HG03439 (cell line): Measurements from ENCODE around the gene MPDU1.

Experiments
- ATAC-seq: cut with Tn5 transposase; IDR thresholded peaks from one replicate; pipeline ENCODE4 v1.9.1; 2021; ENCODE audit warnings: mild to moderate bottlenecking, moderate library complexity; ENCODE audit not compliant: unreplicated experiment

MPDU1 gene

DNA sequence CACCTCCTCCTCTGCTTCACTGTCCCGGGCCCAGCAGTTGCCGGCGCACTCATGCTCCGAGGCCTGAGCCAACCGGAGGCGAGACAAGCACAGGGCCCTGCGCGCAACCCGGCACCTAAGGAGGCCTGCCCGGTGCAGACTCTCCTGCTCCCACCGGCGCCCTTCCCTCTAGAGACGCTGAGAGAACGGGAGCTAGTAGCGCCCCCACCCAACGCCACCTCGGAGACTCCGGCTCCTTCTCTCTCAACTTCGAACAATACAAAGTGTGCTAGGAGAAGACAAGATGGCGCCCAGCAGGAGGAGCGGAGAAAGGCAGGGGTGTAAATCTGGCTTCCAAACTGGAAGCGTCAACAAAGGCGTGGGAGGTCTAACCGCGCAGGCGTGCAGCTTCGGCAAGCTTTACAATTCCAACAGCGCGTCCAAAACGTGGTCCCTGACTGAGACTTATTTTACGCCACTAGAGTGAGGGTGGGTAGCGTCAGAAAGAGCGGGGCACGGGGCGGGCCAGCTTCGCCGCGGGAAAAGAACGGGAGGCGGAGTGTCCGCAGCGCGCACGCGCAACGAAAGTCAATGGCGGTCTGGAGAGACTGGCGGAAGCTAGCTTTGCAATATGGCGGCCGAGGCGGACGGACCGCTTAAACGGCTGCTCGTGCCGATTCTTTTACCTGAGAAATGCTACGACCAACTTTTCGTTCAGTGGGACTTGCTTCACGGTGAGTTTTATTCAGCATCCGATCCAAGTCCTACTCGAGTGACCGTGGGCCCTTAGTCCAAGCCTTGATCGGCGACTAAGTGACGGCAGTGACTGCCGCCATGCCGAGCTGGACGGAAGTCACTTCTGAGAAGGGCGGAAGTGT lies at the start of gene MPDU1:
Gene MPDU1, plus strand, starts transcription at position 600 of the 857 bp plus-strand sequence. Its CDS starts 11 bp downstream, at position 611.
- ATAC-seq: peak; percentile 67

DNA sequence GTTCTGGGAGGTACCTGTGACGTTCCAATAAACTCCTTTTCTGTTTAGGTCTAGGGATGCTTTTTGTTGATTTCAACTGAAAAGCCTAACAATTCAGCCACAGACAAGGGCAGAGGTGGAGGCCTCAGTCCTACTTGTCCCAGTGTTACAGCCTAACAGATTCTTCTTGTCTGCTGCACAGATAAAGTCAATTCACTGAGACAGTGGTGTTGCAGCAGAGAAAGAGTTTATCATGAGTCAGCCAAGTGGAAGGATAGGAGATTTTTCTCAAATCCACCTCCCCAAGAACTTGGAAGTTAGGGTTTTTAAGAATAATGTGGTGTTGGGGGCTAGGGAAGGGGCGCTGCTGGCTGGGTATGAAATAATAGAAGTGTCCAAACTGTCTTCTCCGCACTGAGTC lies 45.6 kb upstream of the MPDU1 start:
- no peak for ATAC-seq

DNA sequence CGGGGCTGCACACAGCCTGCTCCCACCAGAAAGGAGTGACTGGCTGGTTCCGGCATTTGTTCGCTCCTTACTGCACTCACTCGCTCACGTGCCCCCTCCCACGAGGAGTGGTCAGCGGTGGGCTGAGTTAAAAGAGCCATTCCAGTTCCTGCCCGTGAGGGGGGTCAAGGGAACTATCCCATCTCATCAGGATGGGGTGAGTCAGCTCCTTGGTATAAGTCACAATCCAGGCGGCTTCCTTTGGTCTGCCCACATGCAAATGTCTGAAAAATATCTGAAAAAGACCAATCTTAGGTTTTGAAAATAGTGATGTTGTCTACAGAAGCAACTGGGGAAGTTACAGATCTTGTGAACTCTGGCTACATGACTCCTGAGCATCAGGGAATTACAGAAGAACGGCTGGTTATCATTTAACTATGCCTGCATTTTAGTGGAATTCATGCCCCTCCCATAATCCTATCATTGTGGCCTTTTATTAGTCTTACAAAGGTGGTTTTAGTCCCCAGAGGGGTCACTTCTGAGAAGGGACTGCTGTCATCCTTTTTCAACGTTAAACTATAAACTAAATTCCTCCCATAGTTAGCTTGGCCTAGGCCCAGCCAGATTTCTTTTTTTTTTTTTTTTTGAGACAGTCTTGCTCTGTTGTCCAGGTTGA lies 44.6 kb upstream of the MPDU1 start:
- ATAC-seq: no peak

DNA sequence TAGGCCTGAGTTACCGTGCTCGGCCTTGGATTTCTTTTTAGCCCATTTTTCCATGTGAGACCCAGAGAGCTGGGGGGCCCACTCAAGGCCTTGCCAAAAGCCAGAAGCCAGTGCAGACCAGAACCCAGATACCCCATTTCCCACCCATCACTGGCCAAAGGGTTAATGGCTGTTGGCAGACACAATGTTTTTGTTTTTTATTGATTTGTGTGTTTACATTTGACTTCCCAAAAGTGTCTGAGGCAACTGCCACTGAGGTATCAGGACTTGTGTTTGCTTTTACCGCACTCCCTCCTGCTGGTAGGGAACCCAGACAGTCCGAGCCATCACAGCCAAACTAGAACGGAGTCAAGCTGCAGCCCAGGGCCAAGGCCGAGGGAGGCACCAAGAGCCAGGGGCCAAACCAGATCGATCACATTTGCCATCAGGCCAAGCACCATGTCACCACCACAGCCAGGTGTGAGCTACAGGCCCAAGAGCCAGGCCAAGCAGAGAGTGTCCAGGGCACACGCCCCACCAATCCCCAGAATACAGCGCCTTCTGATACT lies 42.5 kb upstream of the MPDU1 start:
- ATAC-seq: no peak

DNA sequence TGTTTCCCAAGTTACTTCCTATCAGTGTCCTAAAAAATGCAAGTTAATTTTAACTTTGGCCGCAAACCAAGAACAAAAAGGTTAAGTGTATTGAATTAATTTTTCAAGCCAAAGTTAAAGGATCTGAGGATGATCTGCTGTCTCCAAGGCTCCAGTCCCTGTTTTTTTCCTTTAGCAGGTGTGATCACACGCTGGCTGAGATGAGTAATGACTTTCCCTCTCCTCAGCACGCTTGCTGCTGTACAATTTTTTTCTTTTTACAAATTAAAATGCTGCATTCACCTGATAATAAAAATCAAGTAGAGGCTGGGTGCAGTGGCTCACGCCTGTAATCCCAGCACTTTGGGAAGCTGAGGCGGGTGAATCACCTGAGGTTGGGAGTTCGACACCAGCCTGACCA lies 38.7 kb upstream of the MPDU1 start:
- no peak for ATAC-seq

DNA sequence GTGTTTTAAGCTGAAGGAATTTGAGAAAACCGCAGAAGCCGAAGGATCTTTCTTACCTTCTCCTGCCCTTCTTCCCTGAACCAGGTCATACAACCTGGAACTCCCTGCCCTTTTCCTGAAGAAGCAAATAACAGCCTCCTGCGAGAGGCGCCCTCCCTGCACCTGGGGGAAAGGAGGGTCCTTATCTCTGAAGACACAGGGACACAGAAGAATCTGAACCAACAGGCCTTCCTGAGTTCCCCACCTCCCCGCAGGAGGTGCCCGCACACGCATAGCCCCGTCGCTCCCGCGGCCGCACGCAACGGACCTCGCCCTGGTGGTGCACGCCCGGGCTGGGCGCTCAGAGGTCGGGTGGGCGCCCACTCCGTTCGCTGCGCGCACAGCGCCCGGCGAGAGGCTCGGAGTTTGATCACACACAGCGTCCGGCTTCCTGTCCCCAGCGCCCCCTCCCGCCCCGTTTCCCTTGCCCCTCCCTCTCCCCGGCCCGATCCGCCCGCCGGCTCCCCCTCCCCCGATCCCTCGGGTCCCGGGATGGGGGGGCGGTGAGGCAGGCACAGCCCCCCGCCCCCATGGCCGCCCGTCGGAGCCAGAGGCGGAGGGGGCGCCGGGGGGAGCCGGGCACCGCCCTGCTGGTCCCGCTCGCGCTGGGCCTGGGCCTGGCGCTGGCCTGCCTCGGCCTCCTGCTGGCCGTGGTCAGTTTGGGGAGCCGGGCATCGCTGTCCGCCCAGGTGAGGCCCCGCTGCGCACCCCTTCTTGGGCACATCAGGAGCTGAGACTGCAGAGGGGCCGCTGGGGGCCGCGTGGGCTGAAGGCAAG lies 34.9 kb upstream of the MPDU1 start, which contains the start of gene TNFSF12:
Gene TNFSF12, plus strand, starts transcription at position 474 of the 816 bp plus-strand sequence. Its CDS starts 96 bp downstream, at position 570.
- ATAC-seq: no peak

DNA sequence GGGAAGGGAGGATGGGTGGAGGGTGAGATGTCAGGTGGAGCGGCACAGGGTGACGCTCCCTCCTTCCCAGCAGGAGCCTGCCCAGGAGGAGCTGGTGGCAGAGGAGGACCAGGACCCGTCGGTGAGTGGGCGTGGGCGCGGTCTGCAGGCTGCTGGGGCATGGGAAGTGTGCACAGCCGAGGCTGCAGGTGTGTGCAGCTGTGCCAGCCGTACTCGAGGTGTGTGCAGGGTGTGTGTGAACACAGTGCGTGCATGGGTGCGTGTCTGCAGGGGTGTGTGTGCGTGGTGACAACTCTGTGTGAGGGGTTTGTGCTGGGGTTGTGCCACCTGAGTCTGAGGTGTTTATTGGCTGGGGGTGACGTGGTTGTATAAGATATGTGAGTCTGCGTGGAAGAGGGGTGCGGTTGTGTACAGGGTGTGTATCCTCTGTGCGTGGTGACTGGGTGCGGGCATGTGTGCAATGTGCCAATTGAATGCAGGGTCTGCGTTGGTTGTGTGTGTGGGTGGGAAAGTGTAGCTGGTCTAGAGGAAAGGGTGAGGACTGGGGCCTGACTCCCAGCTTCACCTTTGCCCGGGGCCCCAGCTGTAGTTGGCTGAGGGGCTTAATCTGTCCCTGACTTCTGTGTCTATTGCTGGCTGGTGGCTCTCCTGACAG lies 34.1 kb upstream of the MPDU1 start:
- ATAC-seq: no peak

DNA sequence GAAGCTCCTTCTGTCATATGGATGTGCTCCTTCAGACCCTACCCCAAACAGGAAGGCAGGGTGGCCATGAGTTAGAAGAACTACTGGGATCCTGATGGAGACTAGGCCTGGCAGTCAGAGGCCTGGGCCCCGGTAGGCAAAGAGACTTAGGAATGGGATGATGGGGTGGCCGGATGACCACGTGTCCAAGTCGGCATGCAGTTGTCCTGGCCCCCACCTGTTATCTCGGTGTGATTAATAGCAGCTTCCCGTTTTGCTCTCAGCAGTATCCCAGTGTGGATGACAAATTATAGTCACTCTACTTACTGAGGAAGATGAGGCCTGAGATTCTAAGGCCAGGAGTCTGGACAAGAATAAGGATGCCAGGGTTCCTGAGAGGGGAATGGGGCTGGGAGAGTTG lies 33.3 kb upstream of the MPDU1 start:
- ATAC-seq: no peak

DNA sequence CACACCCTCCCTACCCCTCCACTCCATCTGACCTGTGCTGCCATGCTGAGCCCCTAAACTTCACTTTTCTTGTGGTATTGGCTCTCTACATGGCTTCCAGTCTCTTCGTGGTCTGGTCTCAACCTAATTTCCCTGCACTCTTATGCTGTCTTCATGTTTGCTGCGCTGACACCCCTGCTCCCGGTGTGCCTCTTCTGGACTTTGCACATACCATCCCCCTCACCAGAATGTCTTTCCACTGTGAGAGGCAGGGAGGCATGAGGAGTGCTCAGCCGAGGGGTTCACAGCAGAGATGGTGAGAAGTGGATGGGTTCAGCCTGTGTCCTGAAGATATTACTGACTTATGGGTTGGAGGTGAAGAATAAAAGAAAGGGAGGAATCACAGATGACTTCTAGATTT lies 32.3 kb upstream of the MPDU1 start:
- ATAC-seq: no peak

DNA sequence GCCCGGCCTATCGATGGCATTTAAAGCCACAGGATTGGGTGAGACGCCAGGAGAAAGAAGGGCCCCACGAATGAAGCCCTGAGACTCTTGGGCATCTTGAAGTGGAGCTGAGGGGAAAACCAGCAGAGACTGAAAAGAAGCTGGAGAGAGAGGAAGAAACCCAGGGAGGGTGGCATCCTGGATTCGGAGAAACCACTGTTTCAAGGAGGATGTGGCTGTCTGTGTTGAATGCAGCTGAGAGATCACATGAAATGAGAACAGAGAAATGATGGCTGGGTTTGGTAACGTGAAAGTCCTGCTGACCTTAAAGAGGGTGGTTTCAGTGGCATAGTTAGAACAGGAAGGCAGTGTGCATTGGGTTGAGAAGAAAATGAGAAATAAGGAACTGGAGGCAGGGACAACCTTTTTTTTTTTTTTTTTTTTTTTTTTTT lies 31.0 kb upstream of the MPDU1 start:
- no peak for ATAC-seq

DNA sequence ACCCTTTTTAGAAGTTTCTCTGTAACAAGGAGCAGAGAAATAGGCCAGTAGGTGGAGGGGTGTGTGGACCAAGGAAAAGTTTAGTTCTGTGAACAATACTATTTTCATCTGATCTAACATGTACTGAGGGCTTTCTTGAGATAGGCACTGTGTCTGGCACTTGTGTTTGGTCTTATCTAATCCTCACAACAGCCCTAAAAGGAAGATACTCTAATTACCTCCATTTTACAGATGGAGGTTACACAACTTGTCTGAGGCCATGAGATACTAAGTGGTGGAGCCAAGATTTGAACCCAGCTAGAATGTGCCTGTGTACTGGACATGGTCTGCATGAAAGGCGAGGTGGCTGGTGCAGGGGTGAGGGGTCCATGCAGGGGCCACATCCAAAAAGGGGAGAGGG lies 30.3 kb upstream of the MPDU1 start:
- no peak for ATAC-seq

DNA sequence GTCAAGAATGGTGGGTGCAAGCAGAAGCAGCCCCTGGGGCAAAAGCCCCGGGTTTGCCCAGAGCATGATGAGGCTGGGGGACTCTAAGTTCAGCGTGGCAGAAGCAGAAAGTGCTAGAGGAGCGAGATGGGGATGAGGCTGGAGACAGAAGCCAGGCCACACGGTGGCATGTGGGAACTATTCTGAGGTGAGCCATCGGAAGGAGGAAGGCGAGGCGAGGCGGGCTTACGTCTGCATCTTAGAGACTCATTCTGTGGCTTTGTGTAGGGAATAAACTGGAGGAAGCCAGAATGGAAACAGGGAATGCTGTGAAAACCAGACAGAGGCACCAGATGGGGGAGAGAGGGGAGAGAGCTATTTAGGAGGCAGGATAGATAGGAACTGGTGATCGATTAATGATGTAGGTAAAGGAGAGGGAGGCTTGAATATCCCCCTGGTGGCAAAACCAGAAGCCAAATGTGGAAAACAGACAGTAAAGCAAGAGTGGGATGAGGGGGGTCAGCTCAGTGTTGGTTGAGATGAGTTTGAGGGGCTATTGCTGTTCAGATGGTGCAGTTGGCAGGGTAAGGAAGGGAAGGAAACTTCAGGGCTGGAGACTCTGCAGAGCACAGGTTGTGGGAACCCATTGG lies 28.2 kb upstream of the MPDU1 start:
- no peak for ATAC-seq

DNA sequence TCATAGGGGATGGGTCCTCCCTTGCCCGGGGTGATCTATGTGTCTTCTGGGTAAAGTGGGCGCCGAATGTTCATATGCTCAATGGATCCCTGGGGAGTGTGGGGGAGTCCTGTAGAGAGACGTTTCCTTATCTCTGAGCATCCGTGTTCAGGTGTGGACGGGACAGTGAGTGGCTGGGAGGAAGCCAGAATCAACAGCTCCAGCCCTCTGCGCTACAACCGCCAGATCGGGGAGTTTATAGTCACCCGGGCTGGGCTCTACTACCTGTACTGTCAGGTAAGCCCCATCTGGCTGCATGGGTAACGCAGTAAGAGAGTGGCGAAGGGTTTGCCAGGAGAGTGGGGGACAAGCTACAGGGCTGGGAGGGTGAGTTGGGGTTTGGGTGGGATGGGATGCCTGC lies 27.0 kb upstream of the MPDU1 start:
- no peak for ATAC-seq

DNA sequence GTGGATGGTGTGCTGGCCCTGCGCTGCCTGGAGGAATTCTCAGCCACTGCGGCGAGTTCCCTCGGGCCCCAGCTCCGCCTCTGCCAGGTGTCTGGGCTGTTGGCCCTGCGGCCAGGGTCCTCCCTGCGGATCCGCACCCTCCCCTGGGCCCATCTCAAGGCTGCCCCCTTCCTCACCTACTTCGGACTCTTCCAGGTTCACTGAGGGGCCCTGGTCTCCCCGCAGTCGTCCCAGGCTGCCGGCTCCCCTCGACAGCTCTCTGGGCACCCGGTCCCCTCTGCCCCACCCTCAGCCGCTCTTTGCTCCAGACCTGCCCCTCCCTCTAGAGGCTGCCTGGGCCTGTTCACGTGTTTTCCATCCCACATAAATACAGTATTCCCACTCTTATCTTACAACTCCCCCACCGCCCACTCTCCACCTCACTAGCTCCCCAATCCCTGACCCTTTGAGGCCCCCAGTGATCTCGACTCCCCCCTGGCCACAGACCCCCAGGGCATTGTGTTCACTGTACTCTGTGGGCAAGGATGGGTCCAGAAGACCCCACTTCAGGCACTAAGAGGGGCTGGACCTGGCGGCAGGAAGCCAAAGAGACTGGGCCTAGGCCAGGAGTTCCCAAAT lies 26.4 kb upstream of the MPDU1 start:
- no peak for ATAC-seq

DNA sequence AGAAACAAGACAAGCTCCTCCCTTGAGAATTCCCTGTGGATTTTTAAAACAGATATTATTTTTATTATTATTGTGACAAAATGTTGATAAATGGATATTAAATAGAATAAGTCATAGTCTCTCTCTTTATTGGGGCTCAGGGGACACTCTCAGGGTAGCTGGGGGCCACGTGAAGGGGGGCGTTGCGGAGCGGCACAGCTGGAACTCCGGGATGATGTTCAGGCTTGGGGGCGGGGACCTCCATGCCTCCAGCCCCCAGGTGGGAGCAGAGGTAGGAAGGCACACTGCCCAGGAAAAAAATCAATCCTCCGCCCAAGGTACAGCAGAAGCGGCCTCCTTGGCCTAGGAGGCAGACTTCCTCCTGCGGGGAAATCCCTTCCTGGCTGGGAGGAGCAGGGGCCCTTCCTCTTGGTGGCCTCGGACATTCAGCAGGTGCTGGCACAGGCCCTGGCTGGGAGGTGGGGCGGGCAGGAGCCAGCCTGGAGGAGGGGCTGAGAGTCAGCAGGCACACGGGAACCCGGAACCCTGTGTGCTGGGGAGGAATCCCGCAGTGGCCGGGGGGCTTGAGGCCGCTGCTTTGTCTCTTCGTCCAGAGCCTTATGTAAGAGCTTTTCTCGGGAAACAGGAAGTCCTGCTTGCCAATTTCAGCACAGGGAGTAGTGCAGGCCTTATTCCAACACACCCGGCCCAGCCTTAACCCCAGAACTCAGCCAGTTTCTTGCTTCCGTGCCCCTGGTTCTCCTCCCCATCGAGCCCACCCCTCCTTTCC lies 25.7 kb upstream of the MPDU1 start:
- no peak for ATAC-seq

DNA sequence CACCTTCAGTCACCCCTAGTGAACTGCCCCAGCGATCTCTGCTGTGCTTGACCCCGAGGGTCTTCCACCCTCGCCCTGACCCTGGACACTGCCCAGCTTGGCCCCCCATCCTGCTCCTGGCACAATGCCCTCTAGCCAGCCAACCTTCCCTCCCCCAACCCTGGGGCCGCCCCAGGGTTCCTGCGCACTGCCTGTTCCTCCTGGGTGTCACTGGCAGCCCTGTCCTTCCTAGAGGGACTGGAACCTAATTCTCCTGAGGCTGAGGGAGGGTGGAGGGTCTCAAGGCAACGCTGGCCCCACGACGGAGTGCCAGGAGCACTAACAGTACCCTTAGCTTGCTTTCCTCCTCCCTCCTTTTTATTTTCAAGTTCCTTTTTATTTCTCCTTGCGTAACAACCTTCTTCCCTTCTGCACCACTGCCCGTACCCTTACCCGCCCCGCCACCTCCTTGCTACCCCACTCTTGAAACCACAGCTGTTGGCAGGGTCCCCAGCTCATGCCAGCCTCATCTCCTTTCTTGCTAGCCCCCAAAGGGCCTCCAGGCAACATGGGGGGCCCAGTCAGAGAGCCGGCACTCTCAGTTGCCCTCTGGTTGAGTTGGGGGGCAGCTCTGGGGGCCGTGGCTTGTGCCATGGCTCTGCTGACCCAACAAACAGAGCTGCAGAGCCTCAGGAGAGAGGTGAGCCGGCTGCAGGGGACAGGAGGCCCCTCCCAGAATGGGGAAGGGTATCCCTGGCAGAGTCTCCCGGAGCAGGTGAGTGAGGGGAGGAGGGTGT lies 24.9 kb upstream of the MPDU1 start, which contains the start of gene TNFSF13:
Gene TNFSF13, plus strand, starts transcription at position 207 of the 776 bp plus-strand sequence. Its CDS starts 290 bp downstream, at position 497.
- no peak for ATAC-seq

DNA sequence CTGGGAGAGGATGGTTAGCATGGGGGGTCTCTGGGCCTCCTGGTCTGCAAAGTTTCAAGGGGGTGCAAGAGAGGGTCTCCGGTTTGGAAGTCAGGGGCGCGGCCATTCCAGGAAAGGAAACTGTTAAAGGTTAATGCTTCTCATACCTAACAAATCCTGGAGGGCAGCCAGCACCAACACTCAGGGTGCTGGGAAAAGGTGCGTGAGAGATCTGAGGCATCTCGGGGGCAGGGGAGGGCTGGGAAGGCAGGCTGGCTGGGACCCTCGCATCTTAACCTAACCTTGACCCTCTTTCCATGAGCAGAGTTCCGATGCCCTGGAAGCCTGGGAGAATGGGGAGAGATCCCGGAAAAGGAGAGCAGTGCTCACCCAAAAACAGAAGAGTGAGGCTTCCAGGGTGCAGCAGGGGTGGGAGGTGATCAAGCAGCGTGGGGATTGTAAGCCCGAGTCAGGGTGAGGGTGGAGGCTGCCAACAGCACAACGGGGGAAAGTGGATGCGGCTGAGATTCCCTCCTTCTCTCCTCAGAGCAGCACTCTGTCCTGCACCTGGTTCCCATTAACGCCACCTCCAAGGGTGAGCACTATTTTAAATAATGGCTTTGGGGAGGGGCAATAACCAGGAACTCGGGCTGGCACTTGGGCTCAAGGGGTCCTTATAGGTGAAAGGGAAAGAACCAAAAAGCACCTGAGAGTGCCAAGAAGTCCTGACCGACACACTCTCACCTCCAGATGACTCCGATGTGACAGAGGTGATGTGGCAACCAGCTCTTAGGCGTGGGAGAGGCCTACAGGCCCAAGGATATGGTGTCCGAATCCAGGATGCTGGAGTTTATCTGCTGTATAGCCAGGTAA lies 24.1 kb upstream of the MPDU1 start:
- no peak for ATAC-seq
